ENCODE measurements around the gene MAP7D2.

The MAP7D2 gene

DNA sequence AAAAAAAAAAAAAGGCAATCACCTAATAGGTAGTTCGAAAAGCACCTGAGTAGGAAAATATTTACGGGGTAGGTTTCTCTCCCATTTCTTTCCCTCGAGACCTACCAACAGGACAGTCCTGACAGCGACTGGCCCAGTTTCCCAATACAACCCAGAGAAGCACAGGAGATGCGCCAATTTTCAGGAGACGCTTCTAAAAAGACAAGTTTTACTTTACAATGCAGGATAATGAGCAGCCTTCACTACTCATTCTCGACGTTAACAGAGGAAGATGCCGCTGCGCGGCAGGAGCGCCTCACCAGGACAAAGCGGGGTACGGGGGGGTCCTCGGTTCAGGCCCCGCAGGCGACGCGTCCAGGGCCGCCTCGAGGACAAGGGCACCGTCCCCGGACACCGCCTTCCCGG lies 126.6 kb downstream of the MAP7D2 start:
- Histone ChIP-seq H3K27me3 (ENCODE audit: control insufficient read depth in 1 of 2, insufficient read depth in 2 of 2, low read length in 2 of 2) (no peaks in the 10 kb centered on the region), H3K4me3 (ENCODE audit: low read depth in 1 of 2, low read length in 2 of 2) (peak overlapping the region; percentile 63 to 68), H3K36me3 (ENCODE audit: control insufficient read depth in 1 of 2, insufficient read depth in 2 of 2, low read length in 2 of 2) (no peaks in the 10 kb centered on the region), H3K27ac (ENCODE audit: low read depth, low read length) (peak overlapping the region; percentile 26), H3K9ac (ENCODE audit: low read depth in 1 of 2, low read length in 2 of 2) (peak overlapping the region; percentile 51 to 59), H3K4me1 (ENCODE audit: control insufficient read depth in 1 of 2, insufficient read depth in 2 of 2, low read length in 2 of 2) (peaks cover 3 to 4% of the 10 kb centered on the region in 2 donors), H3K9me3 (ENCODE audit: control insufficient read depth in 1 of 2, low read length in 2 of 2) (no peaks in the 10 kb centered on the region)

DNA sequence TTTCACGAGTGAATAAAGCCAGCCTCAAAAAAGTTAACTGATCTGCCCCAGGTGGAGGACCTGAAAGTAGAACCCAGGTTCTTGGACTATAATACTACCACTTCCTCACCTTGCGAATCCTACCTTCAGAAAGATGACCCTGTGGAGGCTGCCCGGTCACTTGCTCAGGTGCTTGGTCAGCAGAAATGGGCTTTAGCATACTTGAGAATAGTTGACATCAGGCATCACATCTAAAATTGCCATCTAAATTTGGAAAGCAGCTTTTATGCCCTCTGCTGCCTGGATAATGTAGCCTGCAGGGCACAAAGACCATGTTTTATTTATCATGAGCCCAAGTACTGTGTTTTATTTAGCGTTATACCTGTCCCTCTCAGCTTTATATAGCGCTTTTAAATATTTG lies 128.9 kb downstream of the MAP7D2 start:
- H3K9ac ChIP-seq (ENCODE audit: low read depth in 1 of 2, low read length in 2 of 2): no peak overlapping the region
- H3K9me3 ChIP-seq (ENCODE audit: control insufficient read depth in 1 of 2, low read length in 2 of 2): no peaks in the 10 kb centered on the region
- H3K4me1 ChIP-seq (ENCODE audit: control insufficient read depth in 1 of 2, insufficient read depth in 2 of 2, low read length in 2 of 2): peaks cover 3 to 4% of the 10 kb centered on the region in 2 donors
- no peak overlapping the region for H3K4me3 ChIP-seq (ENCODE audit: low read depth in 1 of 2, low read length in 2 of 2)
- H3K27me3 ChIP-seq (ENCODE audit: control insufficient read depth in 1 of 2, insufficient read depth in 2 of 2, low read length in 2 of 2): no peaks in the 10 kb centered on the region
- no peaks in the 10 kb centered on the region for H3K36me3 ChIP-seq (ENCODE audit: control insufficient read depth in 1 of 2, insufficient read depth in 2 of 2, low read length in 2 of 2)
- no peak overlapping the region for H3K27ac ChIP-seq (ENCODE audit: low read depth, low read length)

DNA sequence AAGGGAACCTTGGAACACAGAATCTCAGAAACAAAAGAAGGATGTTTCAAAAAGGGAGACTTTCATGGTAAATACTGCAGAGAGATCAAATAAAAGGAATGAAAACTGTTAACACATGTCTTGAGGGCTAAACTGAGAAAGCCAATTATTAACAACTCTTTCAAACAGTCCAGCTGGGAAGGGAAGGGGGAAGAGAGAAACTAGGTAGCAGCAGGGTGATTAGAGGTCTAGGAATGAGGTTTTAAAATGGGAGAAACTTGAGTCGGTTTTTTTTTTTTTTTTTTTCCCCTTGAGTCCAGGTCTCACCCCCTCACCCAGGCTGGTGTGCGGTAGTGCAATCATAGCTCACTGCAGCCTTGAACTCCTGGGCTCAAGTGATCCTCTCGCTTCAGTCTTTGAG lies 130.2 kb downstream of the MAP7D2 start:
- H3K36me3 ChIP-seq (ENCODE audit: control insufficient read depth in 1 of 2, insufficient read depth in 2 of 2, low read length in 2 of 2): no peaks in the 10 kb centered on the region
- H3K9ac ChIP-seq (ENCODE audit: low read depth in 1 of 2, low read length in 2 of 2): no peak overlapping the region
- no peaks in the 10 kb centered on the region for H3K9me3 ChIP-seq (ENCODE audit: control insufficient read depth in 1 of 2, low read length in 2 of 2)
- no peak overlapping the region for H3K27ac ChIP-seq (ENCODE audit: low read depth, low read length)
- H3K27me3 ChIP-seq (ENCODE audit: control insufficient read depth in 1 of 2, insufficient read depth in 2 of 2, low read length in 2 of 2): no peaks in the 10 kb centered on the region
- no peak overlapping the region for H3K4me3 ChIP-seq (ENCODE audit: low read depth in 1 of 2, low read length in 2 of 2)
- peaks cover 2 to 4% of the 10 kb centered on the region in 2 donors for H3K4me1 ChIP-seq (ENCODE audit: control insufficient read depth in 1 of 2, insufficient read depth in 2 of 2, low read length in 2 of 2)

DNA sequence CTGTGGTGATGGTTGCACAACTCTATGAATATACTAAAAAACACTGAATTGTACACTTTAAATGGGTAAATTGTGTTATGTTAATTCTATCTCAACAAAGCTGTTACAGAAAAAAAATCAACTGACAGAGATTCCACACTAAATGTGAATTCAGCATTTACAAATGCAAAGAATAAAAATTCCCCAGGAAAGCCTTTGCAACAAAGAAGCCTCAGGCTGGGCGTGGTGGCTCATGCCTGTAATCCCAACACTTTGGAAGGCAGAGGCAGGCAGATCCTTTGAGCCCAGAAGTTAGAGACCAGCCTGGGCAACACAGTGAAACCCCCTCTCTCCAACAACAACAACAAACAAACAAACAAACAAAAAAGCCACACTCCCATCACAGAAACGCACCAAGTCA lies 134.8 kb downstream of the MAP7D2 start:
- no peaks in the 10 kb centered on the region for H3K27me3 ChIP-seq (ENCODE audit: control insufficient read depth in 1 of 2, insufficient read depth in 2 of 2, low read length in 2 of 2)
- no peaks in the 10 kb centered on the region for H3K36me3 ChIP-seq (ENCODE audit: control insufficient read depth in 1 of 2, insufficient read depth in 2 of 2, low read length in 2 of 2)
- H3K9me3 ChIP-seq (ENCODE audit: control insufficient read depth in 1 of 2, low read length in 2 of 2): peaks cover 3 to 9% of the 10 kb centered on the region in 2 donors
- H3K27ac ChIP-seq (ENCODE audit: low read depth, low read length): no peak overlapping the region
- H3K4me3 ChIP-seq (ENCODE audit: low read depth in 1 of 2, low read length in 2 of 2): no peak overlapping the region
- H3K9ac ChIP-seq (ENCODE audit: low read depth in 1 of 2, low read length in 2 of 2): no peak overlapping the region
- H3K4me1 ChIP-seq (ENCODE audit: control insufficient read depth in 1 of 2, insufficient read depth in 2 of 2, low read length in 2 of 2): no peaks in the 10 kb centered on the region

DNA sequence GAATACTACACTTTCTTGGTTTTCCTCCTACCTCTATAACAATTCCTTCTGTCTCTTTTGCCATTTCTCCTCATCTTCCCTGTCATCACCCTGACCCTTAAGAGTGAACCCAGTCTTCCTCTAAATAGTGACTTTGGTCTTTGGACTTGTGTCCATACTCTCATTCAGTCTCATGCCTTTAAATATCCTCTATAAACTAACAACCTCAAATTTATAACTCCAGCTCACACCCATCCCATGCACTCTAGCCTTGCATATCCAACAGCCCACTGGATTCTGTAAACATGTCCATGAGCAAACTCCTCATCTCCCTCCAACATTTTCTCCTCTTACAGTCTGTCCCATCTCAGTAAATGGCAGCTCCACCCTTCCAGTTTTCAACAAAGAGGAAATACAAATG lies 140.9 kb downstream of the MAP7D2 start:
- Histone ChIP-seq H3K4me3 (ENCODE audit: low read depth in 1 of 2, low read length in 2 of 2) (no peak overlapping the region), H3K9ac (ENCODE audit: low read depth in 1 of 2, low read length in 2 of 2) (no peak overlapping the region), H3K4me1 (ENCODE audit: control insufficient read depth in 1 of 2, insufficient read depth in 2 of 2, low read length in 2 of 2) (no peaks in the 10 kb centered on the region), H3K27ac (ENCODE audit: low read depth, low read length) (no peak overlapping the region), H3K27me3 (ENCODE audit: control insufficient read depth in 1 of 2, insufficient read depth in 2 of 2, low read length in 2 of 2) (no peaks in the 10 kb centered on the region), H3K9me3 (ENCODE audit: control insufficient read depth in 1 of 2, low read length in 2 of 2) (peaks cover 3 to 9% of the 10 kb centered on the region in 2 donors), H3K36me3 (ENCODE audit: control insufficient read depth in 1 of 2, insufficient read depth in 2 of 2, low read length in 2 of 2) (no peaks in the 10 kb centered on the region)

DNA sequence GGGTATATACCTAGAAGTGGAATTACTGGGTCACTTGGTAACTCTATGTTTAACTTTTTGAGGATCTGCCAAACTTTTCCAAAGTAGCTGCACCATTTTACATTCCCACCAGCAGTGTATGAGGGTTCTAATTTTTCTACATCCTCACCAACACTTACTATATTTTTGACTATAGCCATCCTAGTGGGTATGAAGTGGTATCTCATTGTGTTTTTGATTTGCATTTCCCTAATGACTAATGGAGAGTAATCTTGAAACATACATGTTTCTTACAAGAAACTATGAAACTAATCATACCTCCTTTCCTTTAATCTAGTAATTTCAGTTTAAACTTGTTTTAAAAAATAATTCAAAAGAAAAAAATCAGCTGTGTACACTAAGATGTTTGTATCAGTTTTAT lies 143.7 kb downstream of the MAP7D2 start:
- Histone ChIP-seq H3K27me3 (ENCODE audit: control insufficient read depth in 1 of 2, insufficient read depth in 2 of 2, low read length in 2 of 2) (no peaks in the 10 kb centered on the region), H3K9me3 (ENCODE audit: control insufficient read depth in 1 of 2, low read length in 2 of 2) (peaks cover 3 to 6% of the 10 kb centered on the region in 2 donors), H3K27ac (ENCODE audit: low read depth, low read length) (no peak overlapping the region), H3K4me3 (ENCODE audit: low read depth in 1 of 2, low read length in 2 of 2) (no peak overlapping the region), H3K36me3 (ENCODE audit: control insufficient read depth in 1 of 2, insufficient read depth in 2 of 2, low read length in 2 of 2) (no peaks in the 10 kb centered on the region), H3K9ac (ENCODE audit: low read depth in 1 of 2, low read length in 2 of 2) (no peak overlapping the region), H3K4me1 (ENCODE audit: control insufficient read depth in 1 of 2, insufficient read depth in 2 of 2, low read length in 2 of 2) (no peaks in the 10 kb centered on the region)

DNA sequence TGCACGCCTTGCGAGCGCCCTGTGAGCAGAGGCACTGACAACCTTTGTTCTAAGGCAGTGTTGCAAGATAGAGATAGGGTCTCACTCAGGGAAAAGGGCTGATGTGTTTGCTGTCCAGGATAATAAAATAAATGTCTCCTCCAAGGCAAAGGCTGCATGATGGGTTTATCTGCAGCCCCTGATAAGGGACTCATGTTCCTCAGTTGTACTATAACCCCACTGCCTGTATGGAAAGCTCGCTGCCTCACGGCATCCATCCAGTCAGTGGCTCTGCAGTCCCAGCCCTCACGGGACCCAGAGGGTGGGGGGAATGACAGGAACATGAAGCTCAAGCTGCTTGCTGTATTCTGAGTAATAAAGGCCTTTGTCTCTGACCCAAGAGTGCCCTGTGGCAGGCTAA lies 148.4 kb downstream of the MAP7D2 start:
- Histone ChIP-seq H3K4me3 (ENCODE audit: low read depth in 1 of 2, low read length in 2 of 2) (no peak overlapping the region), H3K27me3 (ENCODE audit: control insufficient read depth in 1 of 2, insufficient read depth in 2 of 2, low read length in 2 of 2) (no peaks in the 10 kb centered on the region), H3K27ac (ENCODE audit: low read depth, low read length) (no peak overlapping the region), H3K9ac (ENCODE audit: low read depth in 1 of 2, low read length in 2 of 2) (no peak overlapping the region), H3K4me1 (ENCODE audit: control insufficient read depth in 1 of 2, insufficient read depth in 2 of 2, low read length in 2 of 2) (no peaks in the 10 kb centered on the region), H3K36me3 (ENCODE audit: control insufficient read depth in 1 of 2, insufficient read depth in 2 of 2, low read length in 2 of 2) (peaks cover 0 to 17% of the 10 kb centered on the region in 2 donors), H3K9me3 (ENCODE audit: control insufficient read depth in 1 of 2, low read length in 2 of 2) (no peaks in the 10 kb centered on the region)

DNA sequence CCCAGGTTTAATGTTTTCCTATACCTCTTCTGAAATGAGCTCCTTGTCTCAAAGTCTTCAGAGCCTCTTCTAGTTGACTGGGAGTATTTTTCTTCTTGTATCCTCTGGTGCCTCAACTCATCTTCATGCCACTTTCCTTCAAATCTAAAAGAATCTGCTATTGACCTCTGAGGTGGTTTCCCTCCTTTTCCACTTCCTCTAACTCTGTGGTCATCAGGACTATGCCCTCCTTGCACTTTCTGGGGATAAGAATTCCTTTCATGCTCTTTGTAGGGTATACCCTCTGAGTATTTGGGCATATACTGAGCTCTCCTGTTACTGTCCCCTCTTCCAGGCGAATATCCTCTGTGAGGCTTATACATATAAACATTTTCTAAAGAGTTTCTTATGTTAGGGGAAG lies 150.7 kb downstream of the MAP7D2 start:
- Histone ChIP-seq H3K9me3 (ENCODE audit: control insufficient read depth in 1 of 2, low read length in 2 of 2) (no peaks in the 10 kb centered on the region), H3K27me3 (ENCODE audit: control insufficient read depth in 1 of 2, insufficient read depth in 2 of 2, low read length in 2 of 2) (no peaks in the 10 kb centered on the region), H3K4me1 (ENCODE audit: control insufficient read depth in 1 of 2, insufficient read depth in 2 of 2, low read length in 2 of 2) (no peaks in the 10 kb centered on the region), H3K4me3 (ENCODE audit: low read depth in 1 of 2, low read length in 2 of 2) (no peak overlapping the region), H3K36me3 (ENCODE audit: control insufficient read depth in 1 of 2, insufficient read depth in 2 of 2, low read length in 2 of 2) (peaks cover 0 to 17% of the 10 kb centered on the region in 2 donors), H3K27ac (ENCODE audit: low read depth, low read length) (no peak overlapping the region), H3K9ac (ENCODE audit: low read depth in 1 of 2, low read length in 2 of 2) (no peak overlapping the region)

DNA sequence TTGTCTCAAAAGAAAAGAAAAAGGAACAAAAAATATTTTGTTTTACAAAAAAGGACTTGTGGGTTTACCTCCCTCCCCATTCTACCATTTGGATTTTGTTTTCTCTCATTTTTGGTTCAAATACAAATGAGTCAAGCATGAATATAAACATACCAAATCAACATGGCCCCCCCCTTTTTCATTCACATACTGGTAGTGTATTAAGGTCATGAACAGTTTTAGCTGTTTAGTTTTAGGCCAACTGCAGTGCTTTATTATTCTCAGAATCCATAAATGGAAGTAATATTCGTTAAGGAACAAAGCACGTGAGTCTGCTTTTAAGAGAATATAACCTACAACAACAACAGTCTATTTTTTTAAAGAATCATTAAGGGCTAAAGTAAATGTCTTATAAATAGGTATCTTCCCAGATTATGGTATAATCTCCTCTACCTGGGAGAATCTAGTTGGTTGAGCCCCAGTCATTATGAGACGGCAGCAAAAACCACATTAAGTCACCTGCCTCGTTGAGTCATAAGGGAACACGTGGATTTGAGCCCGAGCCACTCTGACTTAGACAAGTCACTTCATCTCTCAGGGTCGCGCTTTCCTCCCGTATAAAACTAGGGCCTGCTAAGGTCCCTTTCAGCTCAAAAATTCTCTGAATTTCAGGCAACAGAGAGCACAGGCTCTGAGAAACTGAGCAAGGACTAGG lies 152.5 kb downstream of the MAP7D2 start:
- Histone ChIP-seq H3K4me3 (ENCODE audit: low read depth in 1 of 2, low read length in 2 of 2) (no peak overlapping the region), H3K4me1 (ENCODE audit: control insufficient read depth in 1 of 2, insufficient read depth in 2 of 2, low read length in 2 of 2) (no peaks in the 10 kb centered on the region), H3K36me3 (ENCODE audit: control insufficient read depth in 1 of 2, insufficient read depth in 2 of 2, low read length in 2 of 2) (peaks cover 0 to 17% of the 10 kb centered on the region in 2 donors), H3K27me3 (ENCODE audit: control insufficient read depth in 1 of 2, insufficient read depth in 2 of 2, low read length in 2 of 2) (no peaks in the 10 kb centered on the region), H3K27ac (ENCODE audit: low read depth, low read length) (no peak overlapping the region), H3K9ac (ENCODE audit: low read depth in 1 of 2, low read length in 2 of 2) (no peak overlapping the region), H3K9me3 (ENCODE audit: control insufficient read depth in 1 of 2, low read length in 2 of 2) (no peaks in the 10 kb centered on the region)

DNA sequence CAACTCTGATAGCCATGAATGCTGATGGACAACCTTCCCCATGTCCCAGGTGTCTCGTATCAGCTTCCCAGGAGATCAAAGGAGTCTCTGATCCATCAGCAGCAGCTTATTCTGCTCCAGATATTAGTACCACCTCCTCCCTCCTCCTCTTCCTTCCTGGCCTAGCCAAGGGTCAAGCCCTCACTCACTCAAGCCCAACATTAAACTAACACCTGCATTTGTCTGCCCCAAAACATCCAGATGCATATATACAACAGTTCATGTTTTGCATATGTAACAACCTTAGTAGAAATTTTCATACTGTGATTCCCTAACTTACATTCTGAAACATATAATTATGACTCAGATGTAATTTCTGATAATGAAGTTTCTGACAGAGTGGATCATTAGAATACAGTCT lies 155.8 kb downstream of the MAP7D2 start:
- Histone ChIP-seq H3K4me1 (ENCODE audit: control insufficient read depth in 1 of 2, insufficient read depth in 2 of 2, low read length in 2 of 2) (no peaks in the 10 kb centered on the region), H3K36me3 (ENCODE audit: control insufficient read depth in 1 of 2, insufficient read depth in 2 of 2, low read length in 2 of 2) (peaks cover 0 to 7% of the 10 kb centered on the region in 2 donors), H3K27me3 (ENCODE audit: control insufficient read depth in 1 of 2, insufficient read depth in 2 of 2, low read length in 2 of 2) (no peaks in the 10 kb centered on the region), H3K9ac (ENCODE audit: low read depth in 1 of 2, low read length in 2 of 2) (no peak overlapping the region), H3K27ac (ENCODE audit: low read depth, low read length) (no peak overlapping the region), H3K9me3 (ENCODE audit: control insufficient read depth in 1 of 2, low read length in 2 of 2) (no peaks in the 10 kb centered on the region), H3K4me3 (ENCODE audit: low read depth in 1 of 2, low read length in 2 of 2) (no peak overlapping the region)
